Endothelial cell of umbilical vein (primary cell): ENCODE data around the gene KCTD5. TPM values are rescaled to one million over a fixed set of nuclear protein-coding genes. Genes with fewer than 3 reads are reported as not detected.
A peak's percentile ranks its signal among the peaks of the same experiment; 100 is the strongest.
"Not testable (repeated sequence)": the region's sequence is repeated elsewhere in the genome, so short reads cannot be mapped to it uniquely, and the experiment has no call there.

Experiments used
- BruUV-seq: library from RNA; stranded (reverse); fragments of 400-500 nt; replicated peaks from 2 replicates; lab custom pipeline; 2021; lab: Mats Ljungman, UMichigan
- CTCF ChIA-PET: fragments of 300-600, 350-600 bp; sonication (Branson Sonifier 250); formaldehyde crosslinking; loops from one replicate; lab custom pipeline; 2021; ENCODE audit warnings: antibody characterized with exemption, inconsistent platforms; lab: Charles Lee
- POLR2A ChIA-PET: fragments of 300-600, 350-600 bp; sonication (Branson Sonifier 250); formaldehyde crosslinking; loops from one replicate; lab custom pipeline; 2021; ENCODE audit warnings: antibody characterized with exemption, inconsistent platforms; lab: Charles Lee
- DNase-seq: peaks from one replicate; pipeline ENCODE4 v3.0.0-alpha.2; 2011; ENCODE audit warnings: low read depth, low spot score
- FAIRE-seq: peaks from 2 replicates; lab custom pipeline; 2011; peaks lifted over from hg19 to GRCh38; lab: Jason Lieb, UNC
- H2AFZ ChIP-seq: 2 replicates; pipeline ENCODE4 v1.6.0; 2012; ENCODE audit warnings: low read depth, low read length, control low read depth, inconsistent platforms
- H3K27ac ChIP-seq: 2 replicates; pipeline ENCODE4 v1.5.1; 2011; ENCODE audit warnings: low read depth, mild to moderate bottlenecking, control low read depth, low read length, moderate library complexity; ENCODE audit not compliant: insufficient read depth
- H3K27me3 ChIP-seq, 2 experiments: 2 replicates each; pipeline versions ENCODE4 v1.6.0 to v1.6.1; 2011; ENCODE audit warnings: low read length in 2 of 2, mixed read lengths in 1 of 2; ENCODE audit not compliant: control insufficient read depth in 2 of 2, insufficient read depth in 2 of 2
- H3K36me3 ChIP-seq, 2 experiments: 2 replicates in 1 of 2; 3 replicates in 1 of 2; pipeline ENCODE4 v1.5.1; 2011; ENCODE audit warnings: low read length in 2 of 2, mild to moderate bottlenecking in 1 of 2, moderate library complexity in 1 of 2; ENCODE audit not compliant: control insufficient read depth in 2 of 2, insufficient read depth in 2 of 2; ENCODE audit errors: extremely low read depth in 1 of 2
- H3K4me1 ChIP-seq: 3 replicates; pipeline ENCODE4 v1.5.1; 2011; ENCODE audit warnings: mild to moderate bottlenecking, low read length; ENCODE audit not compliant: control insufficient read depth, insufficient read depth; ENCODE audit errors: extremely low read depth
- H3K4me2 ChIP-seq: 2 replicates; pipeline ENCODE4 v1.6.1; 2011; ENCODE audit warnings: low read length, control low read depth, mixed read lengths; ENCODE audit not compliant: insufficient read depth
- H3K4me3 ChIP-seq, 3 experiments: fragments of 200-600 bp in 1 of 3; sonication (generic), shearing (Covaris generic) in 1 of 3; replicated peaks in 1 of 3; 2 replicates each; pipeline ENCODE4 v1.5.1; 2011 to 2016; ENCODE audit warnings: control low read depth in 3 of 3, low read length in 3 of 3, mild to moderate bottlenecking in 2 of 3, inconsistent platforms in 1 of 3, low read depth in 1 of 3, moderate library complexity in 1 of 3; ENCODE audit not compliant: insufficient read depth in 1 of 3
- H3K79me2 ChIP-seq: 2 replicates; pipeline ENCODE4 v1.6.0; 2012; ENCODE audit warnings: low read length, inconsistent platforms; ENCODE audit not compliant: control insufficient read depth, insufficient read depth
- H3K9ac ChIP-seq: replicated peaks from 2 replicates; pipeline ENCODE3; 2011; ENCODE audit warnings: low read length, control low read depth; ENCODE audit not compliant: insufficient read depth; ENCODE audit errors: extremely low read depth
- H3K9me1 ChIP-seq: replicated peaks from 3 replicates; pipeline ENCODE4 v1.6.0; 2011; ENCODE audit warnings: mild to moderate bottlenecking, low read length; ENCODE audit not compliant: control insufficient read depth, insufficient read depth; ENCODE audit errors: extremely low read depth
- H3K9me3 ChIP-seq: replicated peaks from 2 replicates; pipeline ENCODE4 v1.5.1; 2012; ENCODE audit warnings: low read length, inconsistent platforms; ENCODE audit not compliant: control insufficient read depth, insufficient read depth
- H4K20me1 ChIP-seq: replicated peaks from 2 replicates; pipeline ENCODE3; 2011; ENCODE audit warnings: mild to moderate bottlenecking, low read length; ENCODE audit not compliant: control insufficient read depth, insufficient read depth; ENCODE audit errors: extremely low read depth
- EZH2 ChIP-seq: IDR thresholded peaks from 2 replicates; pipeline ENCODE4 v1.6.1; 2012; ENCODE audit warnings: borderline replicate concordance, low read depth, mild to moderate bottlenecking, moderate library complexity, low read length, inconsistent platforms; ENCODE audit not compliant: severe bottlenecking
- FOS ChIP-seq: IDR thresholded peaks from 2 replicates; pipeline ENCODE4 v1.6.1; 2011; ENCODE audit warnings: mild to moderate bottlenecking, low read length, moderate library complexity, borderline replicate concordance; ENCODE audit not compliant: insufficient read depth
- GATA2 ChIP-seq: IDR thresholded peaks from 2 replicates; pipeline ENCODE4 v1.7.0; 2011; ENCODE audit warnings: low read depth, mild to moderate bottlenecking, moderate library complexity, mixed read lengths, low read length; ENCODE audit not compliant: insufficient read length, insufficient read depth
- JUN ChIP-seq: IDR thresholded peaks from 2 replicates; pipeline ENCODE4 v1.6.1; 2011; ENCODE audit warnings: borderline replicate concordance, low read depth; ENCODE audit not compliant: insufficient read length, insufficient read depth
- MYC ChIP-seq: IDR thresholded peaks from one replicate; pipeline ENCODE4 v1.6.1; 2011; ENCODE audit warnings: mild to moderate bottlenecking, low read depth, low read length
- POLR2A ChIP-seq: IDR thresholded peaks from 2 replicates; pipeline ENCODE4 v1.6.1; 2012; ENCODE audit warnings: low read depth, mild to moderate bottlenecking, control low read depth, low read length
- POLR2AphosphoS5 ChIP-seq: IDR thresholded peaks from 2 replicates; pipeline ENCODE4 v1.6.1; 2012; ENCODE audit warnings: low read depth, mild to moderate bottlenecking, control low read depth, low read length, moderate library complexity; ENCODE audit not compliant: insufficient read depth
- dilution Hi-C: fragments of 300-500 bp; cut with MboI; formaldehyde crosslinking; loops from one replicate; pipeline ENCODE4 v1.15.0; 2019; ENCODE audit warnings: low sequenced_read_pairs; ENCODE audit not compliant: extremely low pct_ligation_motif_present
- intact Hi-C: fragments of 100-400 bp; cut with micrococcal nuclease; formaldehyde crosslinking; loops from one replicate; pipeline ENCODE4 v1.10.0; 2022
- polyA plus RNA-seq, 4 experiments: library from polyadenylated mRNA; depleted of rRNA in 3 of 4; stranded (reverse) in 3 of 4; unstranded in 1 of 4; fragments of >200 nt; gene quantifications; 2 replicates each; pipeline versions ENCODE4 v1.2.1 to v1.2.3, GENCODE V29; 2011 to 2012; ENCODE audit warnings: missing spikeins in 1 of 4
- total RNA-seq: library from RNA; stranded (reverse); gene quantifications from 2 replicates; pipeline ENCODE4 v1.2.3, GENCODE V29; 2021
- TF ChIP-seq, protein P1 (sequence below), 2 donors: IDR thresholded peaks; 1 replicate in 1 of 2; 2 replicates in 1 of 2; pipeline ENCODE4 v1.5.1; 2011; ENCODE audit warnings: low read length in 2 of 2, mild to moderate bottlenecking in 2 of 2, moderate library complexity in 2 of 2, control low read depth in 1 of 2, inconsistent platforms in 1 of 2, low read depth in 1 of 2; ENCODE audit not compliant: insufficient read depth in 1 of 2; ENCODE audit errors: extremely low read depth in 1 of 2
- TF ChIP-seq, protein P2 (sequence below): IDR thresholded peaks from 2 replicates; pipeline ENCODE4 v1.6.1; 2011; ENCODE audit not compliant: insufficient read depth, insufficient read length

Gene KCTD5
- total and polyA plus RNA-seq, 2 donors (not counting 3 experiments of a cell fraction or from before 2014, with no cell fraction given), result 32.2 to 42.0 TPM

DNA sequence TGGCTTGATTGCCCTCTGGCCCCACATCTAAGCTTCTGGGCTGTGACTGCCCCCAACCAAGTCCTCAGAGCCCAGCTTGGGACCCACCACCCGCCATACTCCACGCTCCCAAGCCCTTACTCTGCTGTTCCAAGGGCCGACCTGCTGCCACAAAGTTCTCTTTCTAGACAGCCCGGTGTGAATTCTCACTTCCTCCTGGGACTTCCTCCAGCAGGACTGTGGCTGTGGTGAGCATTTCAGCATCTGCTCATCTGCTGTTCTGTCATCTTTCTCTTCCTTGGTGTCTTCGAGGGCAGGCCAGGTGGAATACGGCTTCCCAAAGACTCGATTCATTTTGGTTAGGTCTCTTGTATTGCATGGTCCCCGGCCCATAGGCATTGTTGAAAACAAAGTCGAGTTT is 3.8 kb downstream of the KCTD5 start:
- DNase-seq, POLR2A ChIA-PET, H3K36me3 ChIP-seq, dilution Hi-C loops, H2AFZ ChIP-seq, H3K27ac ChIP-seq, CTCF ChIA-PET, H3K4me2 ChIP-seq, H3K4me3 ChIP-seq, H3K9me1 ChIP-seq, H4K20me1 ChIP-seq, BruUV-seq, H3K4me1 ChIP-seq, H3K27me3 ChIP-seq, H3K9me3 ChIP-seq, H3K9ac ChIP-seq, intact Hi-C loops: not testable (repeated sequence)
- peak; percentile 15 for FAIRE-seq
- H3K79me2 ChIP-seq, result peaks cover 44% of the 10 kb centered on the region

DNA sequence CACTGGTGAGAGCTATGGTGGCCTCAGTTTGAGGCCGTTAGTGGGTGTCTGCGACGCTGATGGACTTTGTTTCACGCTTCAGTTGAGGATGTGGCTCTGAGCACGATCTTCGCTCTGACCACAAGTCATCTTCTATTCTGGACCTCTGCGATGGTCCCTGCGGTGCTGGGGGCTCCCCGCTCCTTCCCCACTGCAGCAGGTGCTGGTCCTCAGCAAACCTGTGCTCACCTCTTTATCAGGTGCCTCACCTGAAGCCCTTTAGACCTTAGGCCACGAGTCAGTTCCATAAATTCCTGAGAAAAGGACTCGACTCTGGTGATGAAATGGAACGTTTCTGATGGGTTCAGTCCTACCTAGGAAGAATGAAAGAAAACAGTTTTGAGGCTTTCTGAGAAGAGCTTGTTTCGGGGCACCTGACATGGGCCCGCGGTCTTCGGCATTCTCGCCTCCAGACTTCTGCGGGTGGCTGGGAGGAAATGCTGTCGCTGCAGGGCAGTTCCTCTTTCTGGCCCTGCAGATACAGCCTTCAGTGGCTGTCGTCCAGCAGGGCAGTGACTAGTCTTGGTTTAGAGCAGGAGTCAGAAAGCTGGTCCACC is 4.7 kb downstream of the KCTD5 start:
- H3K9me3 ChIP-seq, result no peaks in the 10 kb centered on the region
- POLR2A ChIA-PET, result no interaction called here
- TF ChIP-seq POLR2AphosphoS5, result no peak
- TF ChIP-seq GATA2, result no peak
- TF ChIP-seq, protein P1, sequence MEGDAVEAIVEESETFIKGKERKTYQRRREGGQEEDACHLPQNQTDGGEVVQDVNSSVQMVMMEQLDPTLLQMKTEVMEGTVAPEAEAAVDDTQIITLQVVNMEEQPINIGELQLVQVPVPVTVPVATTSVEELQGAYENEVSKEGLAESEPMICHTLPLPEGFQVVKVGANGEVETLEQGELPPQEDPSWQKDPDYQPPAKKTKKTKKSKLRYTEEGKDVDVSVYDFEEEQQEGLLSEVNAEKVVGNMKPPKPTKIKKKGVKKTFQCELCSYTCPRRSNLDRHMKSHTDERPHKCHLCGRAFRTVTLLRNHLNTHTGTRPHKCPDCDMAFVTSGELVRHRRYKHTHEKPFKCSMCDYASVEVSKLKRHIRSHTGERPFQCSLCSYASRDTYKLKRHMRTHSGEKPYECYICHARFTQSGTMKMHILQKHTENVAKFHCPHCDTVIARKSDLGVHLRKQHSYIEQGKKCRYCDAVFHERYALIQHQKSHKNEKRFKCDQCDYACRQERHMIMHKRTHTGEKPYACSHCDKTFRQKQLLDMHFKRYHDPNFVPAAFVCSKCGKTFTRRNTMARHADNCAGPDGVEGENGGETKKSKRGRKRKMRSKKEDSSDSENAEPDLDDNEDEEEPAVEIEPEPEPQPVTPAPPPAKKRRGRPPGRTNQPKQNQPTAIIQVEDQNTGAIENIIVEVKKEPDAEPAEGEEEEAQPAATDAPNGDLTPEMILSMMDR (IDR thresholded peaks at IDR 0.05; ENCODE audit: extremely low read depth in 1 of 2, insufficient read depth in 1 of 2, low read depth in 1 of 2, low read length in 2 of 2), result no peak
- no peak for TF ChIP-seq FOS
- no peak for TF ChIP-seq JUN
- TF ChIP-seq MYC, result no peak
- TF ChIP-seq EZH2, result no peak
- no peak for TF ChIP-seq POLR2A
- TF ChIP-seq, protein P2, sequence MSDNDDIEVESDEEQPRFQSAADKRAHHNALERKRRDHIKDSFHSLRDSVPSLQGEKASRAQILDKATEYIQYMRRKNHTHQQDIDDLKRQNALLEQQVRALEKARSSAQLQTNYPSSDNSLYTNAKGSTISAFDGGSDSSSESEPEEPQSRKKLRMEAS, result no peak
- H3K9me1 ChIP-seq, result no peaks in the 10 kb centered on the region
- intact Hi-C loops, result no loop called here
- no peaks in the 10 kb centered on the region for H4K20me1 ChIP-seq
- no peak overlapping the region for H3K4me2 ChIP-seq
- no peak overlapping the region for H3K4me3 ChIP-seq
- dilution Hi-C loops, result no loop called here
- H3K27ac ChIP-seq, result no peak overlapping the region
- peaks cover 2% of the 10 kb centered on the region for H3K4me1 ChIP-seq
- CTCF ChIA-PET, result no interaction called here
- no peak for DNase-seq
- no peak for FAIRE-seq
- BruUV-seq, result no TSS peak
- H3K79me2 ChIP-seq, result peaks cover 40% of the 10 kb centered on the region
- no peak overlapping the region for H2AFZ ChIP-seq
- no peak overlapping the region for H3K9ac ChIP-seq
- peaks cover 0 to 5% of the 10 kb centered on the region in 2 experiments for H3K36me3 ChIP-seq
- no peaks in the 10 kb centered on the region for H3K27me3 ChIP-seq
